HEK293 (cell line): ENCODE data around the gene GDPGP1.
A peak's percentile ranks its signal among the peaks of the same experiment; 100 is the strongest.

ENCODE experiments used
- CTCF ChIA-PET: fragments of 350-600 bp; formaldehyde crosslinking; extraction: SDS; loops from one replicate; lab custom pipeline; 2021; ENCODE audit warnings: antibody characterized with exemption; lab: Yijun Ruan, JAX
- POLR2A ChIA-PET: fragments of 300-600 bp; formaldehyde crosslinking; extraction: SDS; loops from one replicate; lab custom pipeline; 2020; ENCODE audit warnings: antibody characterized with exemption, inconsistent platforms; lab: Yijun Ruan, JAX
- H3K27ac ChIP-seq: fragments of 200-500 bp; sonication (Bioruptor generic); 2 replicates; pipeline ENCODE4 v1.5.1; 2014; ENCODE audit warnings: low read depth, low read length, control low read depth, inconsistent platforms; ENCODE audit errors: extremely low read depth
- H3K36me3 ChIP-seq, 2 experiments: fragments of 200-500 bp in 1 of 2; sonication (Bioruptor generic) in 1 of 2; 1 replicate in 1 of 2; 2 replicates in 1 of 2; pipeline ENCODE4 v1.5.1; 2014 to 2017; ENCODE audit warnings: inconsistent platforms in 2 of 2, low read length in 2 of 2; ENCODE audit not compliant: control insufficient read depth in 2 of 2, insufficient read depth in 1 of 2
- H3K4me1 ChIP-seq: fragments of 200-500 bp; sonication (Bioruptor generic); 2 replicates; pipeline ENCODE4 v1.5.1; 2014; ENCODE audit warnings: mild to moderate bottlenecking, low read length, inconsistent platforms; ENCODE audit not compliant: control insufficient read depth, insufficient read depth
- H3K4me3 ChIP-seq: 2 replicates; pipeline ENCODE4 v1.5.1; 2011; ENCODE audit warnings: low read depth, mild to moderate bottlenecking, control low read depth, low read length, moderate library complexity
- H3K9me3 ChIP-seq: fragments of 200-500 bp; sonication (Bioruptor generic); 2 replicates; pipeline ENCODE4 v1.5.1; 2014; ENCODE audit warnings: low read depth, low read length, inconsistent platforms; ENCODE audit not compliant: control insufficient read depth, insufficient read depth
- HOXA7 ChIP-seq: sonication (generic); formaldehyde crosslinking; IDR thresholded peaks from 2 replicates; pipeline ENCODE4 v1.8.1; 2022; ENCODE audit warnings: missing genetic modification reagents, borderline replicate concordance
- KLF9 ChIP-seq: fragments of 450-650 bp; formaldehyde crosslinking; IDR thresholded peaks from 2 replicates; pipeline ENCODE4 v1.5.1; 2016; ENCODE audit warnings: missing biosample characterization, missing genetic modification characterization, low read depth
- MEIS1 ChIP-seq: sonication (generic); formaldehyde crosslinking; IDR thresholded peaks from 2 replicates; pipeline ENCODE4 v1.8.1; 2022; ENCODE audit warnings: missing genetic modification reagents, mild to moderate bottlenecking, borderline replicate concordance
- SCRT2 ChIP-seq: fragments of 450-650 bp; formaldehyde crosslinking; IDR thresholded peaks from 2 replicates; pipeline ENCODE4 v1.5.1; 2016; ENCODE audit warnings: missing biosample characterization, missing genetic modification characterization
- YY2 ChIP-seq: fragments of 450-650 bp; formaldehyde crosslinking; IDR thresholded peaks from 2 replicates; pipeline ENCODE4 v1.5.1; 2016; ENCODE audit warnings: missing biosample characterization, missing genetic modification characterization
- ZNF10 ChIP-seq: fragments of 450-650 bp; formaldehyde crosslinking; IDR thresholded peaks from 2 replicates; pipeline ENCODE4 v1.5.1; 2017; ENCODE audit warnings: missing biosample characterization, missing genetic modification characterization
- ZNF404 ChIP-seq: fragments of 450-650 bp; formaldehyde crosslinking; IDR thresholded peaks from 2 replicates; pipeline ENCODE4 v1.5.1; 2017; ENCODE audit warnings: missing biosample characterization, missing genetic modification characterization
- ZNF529 ChIP-seq: fragments of 450-650 bp; formaldehyde crosslinking; IDR thresholded peaks from 2 replicates; pipeline ENCODE4 v1.5.1; 2017; ENCODE audit warnings: missing genetic modification characterization, missing biosample characterization; ENCODE audit not compliant: insufficient replicate concordance
- ZNF549 ChIP-seq: fragments of 450-650 bp; IDR thresholded peaks from 2 replicates; pipeline ENCODE4 v1.5.1; 2018; ENCODE audit warnings: missing biosample characterization, missing genetic modification characterization, mild to moderate bottlenecking, inconsistent platforms, moderate library complexity
- ZNF560 ChIP-seq: fragments of 450-650 bp; formaldehyde crosslinking; IDR thresholded peaks from 2 replicates; pipeline ENCODE4 v1.5.1; 2017; ENCODE audit warnings: missing biosample characterization, missing genetic modification characterization, borderline replicate concordance
- ZNF561 ChIP-seq: fragments of 450-650 bp; IDR thresholded peaks from 2 replicates; pipeline ENCODE4 v1.5.1; 2018; ENCODE audit warnings: missing biosample characterization, missing genetic modification characterization, borderline replicate concordance
- ZSCAN16 ChIP-seq: fragments of 450-650 bp; formaldehyde crosslinking; IDR thresholded peaks from 2 replicates; pipeline ENCODE4 v1.5.1; 2016; ENCODE audit warnings: missing biosample characterization, missing genetic modification characterization
- TF ChIP-seq, protein P1 (sequence below): fragments of 450-650 bp; formaldehyde crosslinking; IDR thresholded peaks from 2 replicates; pipeline ENCODE4 v1.5.1; 2016; ENCODE audit warnings: missing biosample characterization, missing genetic modification characterization
- TF ChIP-seq, protein P2 (sequence below): fragments of 450-650 bp; formaldehyde crosslinking; IDR thresholded peaks from 2 replicates; pipeline ENCODE4 v1.5.1; 2016; ENCODE audit warnings: missing biosample characterization, missing genetic modification characterization
- TF ChIP-seq, protein P3 (sequence below): fragments of 450-650 bp; IDR thresholded peaks from 2 replicates; pipeline ENCODE4 v1.5.1; 2018; ENCODE audit warnings: missing biosample characterization, mild to moderate bottlenecking, missing genetic modification characterization
- TF ChIP-seq, protein P4 (sequence below): fragments of 450-650 bp; formaldehyde crosslinking; IDR thresholded peaks from 2 replicates; pipeline ENCODE4 v1.5.1; 2016; ENCODE audit warnings: missing biosample characterization, missing genetic modification characterization
- TF ChIP-seq, protein P5 (sequence below): sonication (generic); formaldehyde crosslinking; IDR thresholded peaks from 2 replicates; pipeline ENCODE4 v1.8.1; 2022; ENCODE audit warnings: mild to moderate bottlenecking, moderate library complexity, missing genetic modification reagents
- TF ChIP-seq, protein P6 (sequence below): fragments of 450-650 bp; formaldehyde crosslinking; IDR thresholded peaks from 2 replicates; pipeline ENCODE4 v1.5.1; 2016; ENCODE audit warnings: missing biosample characterization, missing genetic modification characterization
- TF ChIP-seq, protein P7 (sequence below): fragments of 450-650 bp; formaldehyde crosslinking; IDR thresholded peaks from 2 replicates; pipeline ENCODE4 v1.5.1; 2017; ENCODE audit warnings: missing biosample characterization, missing genetic modification characterization

Gene GDPGP1

DNA sequence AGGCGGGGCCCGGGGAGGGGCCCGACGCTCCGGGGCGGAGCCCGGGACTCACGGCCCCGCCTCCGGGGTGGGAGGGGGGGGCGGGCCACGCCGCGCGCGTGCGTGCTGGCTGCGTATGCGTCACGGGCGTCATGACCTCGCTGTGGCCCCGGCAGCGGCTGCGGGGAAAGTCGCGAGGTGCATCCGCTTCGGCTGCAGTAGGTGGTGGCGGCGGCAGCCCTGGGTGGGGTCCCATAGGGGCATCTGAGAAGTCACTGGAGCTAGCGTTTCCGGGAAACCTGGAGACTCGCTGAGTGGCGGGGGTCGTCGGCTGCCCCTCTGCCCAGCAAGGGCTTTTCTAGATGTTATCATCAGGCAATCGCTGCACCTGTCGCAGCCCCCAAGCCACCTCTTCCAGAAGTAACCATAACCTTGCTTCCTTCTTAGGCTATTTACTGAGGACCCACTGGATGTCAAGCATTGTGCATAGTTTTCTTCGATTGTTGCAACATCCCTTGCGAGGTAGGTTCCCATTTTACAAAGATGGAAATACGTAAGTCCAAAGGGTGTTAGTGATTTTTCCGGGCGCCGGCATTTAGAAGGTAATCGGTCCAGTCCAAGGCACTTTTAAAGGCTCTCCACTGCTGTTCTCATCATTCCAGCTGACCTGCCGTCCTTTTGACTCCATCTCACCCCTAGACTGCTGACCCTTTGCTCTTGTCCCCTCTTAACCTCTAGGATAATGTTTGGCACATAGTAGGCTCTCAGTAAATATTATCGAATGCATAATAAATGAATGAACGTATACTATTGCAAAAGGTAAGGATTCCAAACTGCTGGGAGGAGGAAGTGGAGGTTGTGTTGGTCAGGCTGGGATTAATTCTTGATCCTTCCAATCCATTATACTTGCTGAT is at the start of gene GDPGP1 (continued):
- TF ChIP-seq, protein P1, sequence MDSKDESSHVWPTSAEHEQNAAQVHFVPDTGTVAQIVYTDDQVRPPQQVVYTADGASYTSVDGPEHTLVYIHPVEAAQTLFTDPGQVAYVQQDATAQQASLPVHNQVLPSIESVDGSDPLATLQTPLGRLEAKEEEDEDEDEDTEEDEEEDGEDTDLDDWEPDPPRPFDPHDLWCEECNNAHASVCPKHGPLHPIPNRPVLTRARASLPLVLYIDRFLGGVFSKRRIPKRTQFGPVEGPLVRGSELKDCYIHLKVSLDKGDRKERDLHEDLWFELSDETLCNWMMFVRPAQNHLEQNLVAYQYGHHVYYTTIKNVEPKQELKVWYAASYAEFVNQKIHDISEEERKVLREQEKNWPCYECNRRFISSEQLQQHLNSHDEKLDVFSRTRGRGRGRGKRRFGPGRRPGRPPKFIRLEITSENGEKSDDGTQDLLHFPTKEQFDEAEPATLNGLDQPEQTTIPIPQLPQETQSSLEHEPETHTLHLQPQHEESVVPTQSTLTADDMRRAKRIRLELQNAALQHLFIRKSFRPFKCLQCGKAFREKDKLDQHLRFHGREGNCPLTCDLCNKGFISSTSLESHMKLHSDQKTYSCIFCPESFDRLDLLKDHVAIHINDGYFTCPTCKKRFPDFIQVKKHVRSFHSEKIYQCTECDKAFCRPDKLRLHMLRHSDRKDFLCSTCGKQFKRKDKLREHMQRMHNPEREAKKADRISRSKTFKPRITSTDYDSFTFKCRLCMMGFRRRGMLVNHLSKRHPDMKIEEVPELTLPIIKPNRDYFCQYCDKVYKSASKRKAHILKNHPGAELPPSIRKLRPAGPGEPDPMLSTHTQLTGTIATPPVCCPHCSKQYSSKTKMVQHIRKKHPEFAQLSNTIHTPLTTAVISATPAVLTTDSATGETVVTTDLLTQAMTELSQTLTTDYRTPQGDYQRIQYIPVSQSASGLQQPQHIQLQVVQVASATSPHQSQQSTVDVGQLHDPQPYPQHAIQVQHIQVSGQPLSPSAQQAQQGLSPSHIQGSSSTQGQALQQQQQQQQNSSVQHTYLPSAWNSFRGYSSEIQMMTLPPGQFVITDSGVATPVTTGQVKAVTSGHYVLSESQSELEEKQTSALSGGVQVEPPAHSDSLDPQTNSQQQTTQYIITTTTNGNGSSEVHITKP, result peak; percentile 45; the same call in 1 of the 2 replicates
- TF ChIP-seq, protein P2, sequence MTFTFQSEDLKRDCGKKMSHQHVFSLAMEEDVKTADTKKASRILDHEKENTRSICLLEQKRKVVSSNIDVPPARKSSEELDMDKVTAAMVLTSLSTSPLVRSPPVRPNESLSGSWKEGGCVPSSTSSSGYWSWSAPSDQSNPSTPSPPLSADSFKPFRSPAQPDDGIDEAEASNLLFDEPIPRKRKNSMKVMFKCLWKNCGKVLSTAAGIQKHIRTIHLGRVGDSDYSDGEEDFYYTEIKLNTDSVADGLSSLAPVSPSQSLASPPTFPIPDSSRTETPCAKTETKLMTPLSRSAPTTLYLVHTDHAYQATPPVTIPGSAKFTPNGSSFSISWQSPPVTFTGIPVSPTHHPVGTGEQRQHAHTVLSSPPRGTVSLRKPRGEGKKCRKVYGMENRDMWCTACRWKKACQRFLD (tag by site-specific recombination), result no peak
- TF ChIP-seq, protein P3, sequence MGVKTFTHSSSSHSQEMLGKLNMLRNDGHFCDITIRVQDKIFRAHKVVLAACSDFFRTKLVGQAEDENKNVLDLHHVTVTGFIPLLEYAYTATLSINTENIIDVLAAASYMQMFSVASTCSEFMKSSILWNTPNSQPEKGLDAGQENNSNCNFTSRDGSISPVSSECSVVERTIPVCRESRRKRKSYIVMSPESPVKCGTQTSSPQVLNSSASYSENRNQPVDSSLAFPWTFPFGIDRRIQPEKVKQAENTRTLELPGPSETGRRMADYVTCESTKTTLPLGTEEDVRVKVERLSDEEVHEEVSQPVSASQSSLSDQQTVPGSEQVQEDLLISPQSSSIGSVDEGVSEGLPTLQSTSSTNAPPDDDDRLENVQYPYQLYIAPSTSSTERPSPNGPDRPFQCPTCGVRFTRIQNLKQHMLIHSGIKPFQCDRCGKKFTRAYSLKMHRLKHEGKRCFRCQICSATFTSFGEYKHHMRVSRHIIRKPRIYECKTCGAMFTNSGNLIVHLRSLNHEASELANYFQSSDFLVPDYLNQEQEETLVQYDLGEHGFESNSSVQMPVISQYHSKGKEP, result 0 out of 2 replicates have a peak, but pooled peaks have one; percentile 6
- TF ChIP-seq ZNF560 (tag by site-specific recombination), result no peak
- TF ChIP-seq MEIS1 (CRISPR knock-in tag), result no peak
- no peak for TF ChIP-seq ZSCAN16 (tag by site-specific recombination)
- TF ChIP-seq, protein P4, sequence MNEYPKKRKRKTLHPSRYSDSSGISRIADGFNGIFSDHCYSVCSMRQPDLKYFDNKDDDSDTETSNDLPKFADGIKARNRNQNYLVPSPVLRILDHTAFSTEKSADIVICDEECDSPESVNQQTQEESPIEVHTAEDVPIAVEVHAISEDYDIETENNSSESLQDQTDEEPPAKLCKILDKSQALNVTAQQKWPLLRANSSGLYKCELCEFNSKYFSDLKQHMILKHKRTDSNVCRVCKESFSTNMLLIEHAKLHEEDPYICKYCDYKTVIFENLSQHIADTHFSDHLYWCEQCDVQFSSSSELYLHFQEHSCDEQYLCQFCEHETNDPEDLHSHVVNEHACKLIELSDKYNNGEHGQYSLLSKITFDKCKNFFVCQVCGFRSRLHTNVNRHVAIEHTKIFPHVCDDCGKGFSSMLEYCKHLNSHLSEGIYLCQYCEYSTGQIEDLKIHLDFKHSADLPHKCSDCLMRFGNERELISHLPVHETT (tag by site-specific recombination), result 0 out of 2 replicates have a peak, but pooled peaks have one; percentile 31
- no peak for TF ChIP-seq YY2 (tag by site-specific recombination)
- 0 out of 2 replicates have a peak, but pooled peaks have one; percentile 31 for TF ChIP-seq ZNF561 (tag by site-specific recombination)
- TF ChIP-seq, protein P5, sequence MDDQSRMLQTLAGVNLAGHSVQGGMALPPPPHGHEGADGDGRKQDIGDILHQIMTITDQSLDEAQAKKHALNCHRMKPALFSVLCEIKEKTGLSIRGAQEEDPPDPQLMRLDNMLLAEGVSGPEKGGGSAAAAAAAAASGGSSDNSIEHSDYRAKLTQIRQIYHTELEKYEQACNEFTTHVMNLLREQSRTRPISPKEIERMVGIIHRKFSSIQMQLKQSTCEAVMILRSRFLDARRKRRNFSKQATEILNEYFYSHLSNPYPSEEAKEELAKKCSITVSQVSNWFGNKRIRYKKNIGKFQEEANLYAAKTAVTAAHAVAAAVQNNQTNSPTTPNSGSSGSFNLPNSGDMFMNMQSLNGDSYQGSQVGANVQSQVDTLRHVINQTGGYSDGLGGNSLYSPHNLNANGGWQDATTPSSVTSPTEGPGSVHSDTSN (CRISPR knock-in tag), result peak; percentile 34; the same call in 1 of the 2 replicates
- TF ChIP-seq, all 188 proteins: peak for 16

DNA sequence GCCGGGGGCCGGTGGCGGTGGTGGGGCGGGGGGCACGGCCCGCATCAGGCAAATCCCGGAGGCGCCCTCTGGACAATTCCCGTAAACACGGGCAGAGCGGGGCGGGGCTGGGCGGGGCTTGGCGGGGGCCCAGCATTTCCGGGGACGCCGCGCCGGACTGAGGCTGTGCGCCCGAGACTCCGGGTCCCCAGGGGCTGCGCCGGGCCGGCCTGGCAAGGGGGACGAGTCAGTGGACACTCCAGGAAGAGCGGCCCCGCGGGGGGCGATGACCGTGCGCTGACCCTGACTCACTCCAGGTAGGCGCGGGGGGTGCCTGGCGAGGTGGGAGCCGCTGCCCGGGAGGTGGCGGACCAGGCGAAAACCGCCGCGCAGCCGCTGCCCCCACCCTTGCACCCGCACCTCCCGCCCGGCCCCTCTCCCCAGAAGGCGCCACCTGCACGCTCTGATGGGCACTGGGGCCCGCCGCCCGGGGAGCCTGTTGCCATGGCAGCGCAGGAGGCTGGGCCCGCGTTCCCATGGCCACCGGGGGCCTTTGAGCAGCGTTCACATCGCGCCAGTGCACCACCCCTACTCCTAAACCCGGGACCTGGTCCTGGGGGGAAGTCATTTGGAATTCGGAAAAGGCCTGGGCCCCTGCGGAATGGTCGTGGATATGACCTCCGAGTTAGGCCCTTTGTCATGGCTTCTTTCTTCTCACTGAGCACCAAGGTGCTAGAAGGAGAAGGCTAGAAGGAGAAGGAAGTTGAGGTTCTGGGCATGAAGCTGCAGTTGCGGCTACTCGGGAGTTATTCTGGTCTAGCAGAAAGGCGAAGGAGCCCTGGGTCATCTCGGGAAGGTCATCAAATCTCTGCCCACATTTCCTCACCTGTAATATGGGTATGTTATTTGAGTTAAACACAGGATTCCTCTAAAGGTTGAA is 49.0 kb upstream of the GDPGP1 start:
- H3K36me3 ChIP-seq, result no peaks in the 10 kb centered on the region
- CTCF ChIA-PET, result no interaction called here
- peak overlapping the region; percentile 46; the same call in 1 of the 2 replicates for H3K27ac ChIP-seq
- H3K4me3 ChIP-seq, result peak overlapping the region; percentile 88
- peaks cover 10% of the 10 kb centered on the region for H3K4me1 ChIP-seq
- POLR2A ChIA-PET, result interaction anchor here (0.7 to 1.5 kb wide), 3 partner anchors 16 to 915 kb away, joined by 3 to 4 read pairs (median 4); partner anchors contain the start of genes SEMA4B and SV2B
- no peaks in the 10 kb centered on the region for H3K9me3 ChIP-seq
- TF ChIP-seq, protein P6, sequence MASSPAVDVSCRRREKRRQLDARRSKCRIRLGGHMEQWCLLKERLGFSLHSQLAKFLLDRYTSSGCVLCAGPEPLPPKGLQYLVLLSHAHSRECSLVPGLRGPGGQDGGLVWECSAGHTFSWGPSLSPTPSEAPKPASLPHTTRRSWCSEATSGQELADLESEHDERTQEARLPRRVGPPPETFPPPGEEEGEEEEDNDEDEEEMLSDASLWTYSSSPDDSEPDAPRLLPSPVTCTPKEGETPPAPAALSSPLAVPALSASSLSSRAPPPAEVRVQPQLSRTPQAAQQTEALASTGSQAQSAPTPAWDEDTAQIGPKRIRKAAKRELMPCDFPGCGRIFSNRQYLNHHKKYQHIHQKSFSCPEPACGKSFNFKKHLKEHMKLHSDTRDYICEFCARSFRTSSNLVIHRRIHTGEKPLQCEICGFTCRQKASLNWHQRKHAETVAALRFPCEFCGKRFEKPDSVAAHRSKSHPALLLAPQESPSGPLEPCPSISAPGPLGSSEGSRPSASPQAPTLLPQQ (tag by site-specific recombination), result peak; percentile 89
- TF ChIP-seq KLF9 (tag by site-specific recombination) (peak; percentile 43; the same call in 1 of the 2 replicates), ZNF404 (tag by site-specific recombination) (no peak), ZNF529 (tag by site-specific recombination) (no peak), HOXA7 (no peak), ZNF549 (tag by site-specific recombination) (no peak), SCRT2 (tag by site-specific recombination) (0 out of 2 replicates have a peak, but pooled peaks have one; percentile 9), ZNF10 (tag by site-specific recombination) (0 out of 2 replicates have a peak, but pooled peaks have one; percentile 1)
- TF ChIP-seq, protein P7, sequence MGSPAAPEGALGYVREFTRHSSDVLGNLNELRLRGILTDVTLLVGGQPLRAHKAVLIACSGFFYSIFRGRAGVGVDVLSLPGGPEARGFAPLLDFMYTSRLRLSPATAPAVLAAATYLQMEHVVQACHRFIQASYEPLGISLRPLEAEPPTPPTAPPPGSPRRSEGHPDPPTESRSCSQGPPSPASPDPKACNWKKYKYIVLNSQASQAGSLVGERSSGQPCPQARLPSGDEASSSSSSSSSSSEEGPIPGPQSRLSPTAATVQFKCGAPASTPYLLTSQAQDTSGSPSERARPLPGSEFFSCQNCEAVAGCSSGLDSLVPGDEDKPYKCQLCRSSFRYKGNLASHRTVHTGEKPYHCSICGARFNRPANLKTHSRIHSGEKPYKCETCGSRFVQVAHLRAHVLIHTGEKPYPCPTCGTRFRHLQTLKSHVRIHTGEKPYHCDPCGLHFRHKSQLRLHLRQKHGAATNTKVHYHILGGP (tag by site-specific recombination), result no peak
